ENCODE results near the gene USP25. TPM values are rescaled to one million over a fixed set of nuclear protein-coding genes. Genes with fewer than 3 reads are reported as not detected.

USP25 gene
- total RNA-seq, 1 donor from 2014 or later: 36.6 TPM

- H3K4me3 ChIP-seq (ENCODE audit: low read depth, low read length): no peak overlapping the region
- no peaks in the 10 kb centered on the region for H3K27me3 ChIP-seq (ENCODE audit: control insufficient read depth, insufficient read depth, low read length)
- no peak for TF ChIP-seq CTCF (IDR thresholded peaks at IDR 0.05; ENCODE audit: insufficient read depth, low read length, poor library complexity, severe bottlenecking)
- no peak for DNase-seq (ENCODE audit: low read depth)
- no peaks in the 10 kb centered on the region for H3K36me3 ChIP-seq (ENCODE audit: control insufficient read depth, insufficient read depth, low read length)
Measured at GRCh38 chr21:15728046-15728445, 1.7 kb upstream of the USP25 start.

GRCh38 chr21:15729346-15729673 is 472 bp upstream of the USP25 start:
- no peak for TF ChIP-seq CTCF (IDR thresholded peaks at IDR 0.05; ENCODE audit: insufficient read depth, low read length, poor library complexity, severe bottlenecking)
- Histone ChIP-seq H3K27me3 (ENCODE audit: control insufficient read depth, insufficient read depth, low read length) (no peaks in the 10 kb centered on the region), H3K4me3 (ENCODE audit: low read depth, low read length) (peak overlapping the region; percentile 90), H3K36me3 (ENCODE audit: control insufficient read depth, insufficient read depth, low read length) (no peaks in the 10 kb centered on the region)
- no peak for DNase-seq (ENCODE audit: low read depth)

GRCh38 chr21:15730484-15731242 is 881 bp downstream of the USP25 start:
- DNase-seq (ENCODE audit: low read depth): no peak

GRCh38 chr21:15731243-15731613 is 1.4 kb downstream of the USP25 start:
- H3K27me3 ChIP-seq (ENCODE audit: control insufficient read depth, insufficient read depth, low read length): no peaks in the 10 kb centered on the region
- peak overlapping the region; percentile 90 for H3K4me3 ChIP-seq (ENCODE audit: low read depth, low read length)
- TF ChIP-seq CTCF (IDR thresholded peaks at IDR 0.05; ENCODE audit: insufficient read depth, low read length, poor library complexity, severe bottlenecking): no peak
- no peaks in the 10 kb centered on the region for H3K36me3 ChIP-seq (ENCODE audit: control insufficient read depth, insufficient read depth, low read length)
- DNase-seq (ENCODE audit: low read depth): no peak

More at GRCh38 chr21:15730484-15731242, 881 bp downstream of the USP25 start:
- Histone ChIP-seq H3K27me3 (ENCODE audit: control insufficient read depth, insufficient read depth, low read length) (no peaks in the 10 kb centered on the region), H3K4me3 (ENCODE audit: low read depth, low read length) (peak overlapping the region; percentile 90), H3K36me3 (ENCODE audit: control insufficient read depth, insufficient read depth, low read length) (no peaks in the 10 kb centered on the region)
- no peak for TF ChIP-seq CTCF (IDR thresholded peaks at IDR 0.05; ENCODE audit: insufficient read depth, low read length, poor library complexity, severe bottlenecking)

- peak; percentile 56 for DNase-seq (ENCODE audit: low read depth)
- TF ChIP-seq CTCF (IDR thresholded peaks at IDR 0.05; ENCODE audit: insufficient read depth, low read length, poor library complexity, severe bottlenecking): no peak
- Histone ChIP-seq H3K4me3 (ENCODE audit: low read depth, low read length) (peak overlapping the region; percentile 90), H3K36me3 (ENCODE audit: control insufficient read depth, insufficient read depth, low read length) (no peaks in the 10 kb centered on the region), H3K27me3 (ENCODE audit: control insufficient read depth, insufficient read depth, low read length) (no peaks in the 10 kb centered on the region)
Measured at GRCh38 chr21:15732290-15732995, 2.7 kb downstream of the USP25 start.
